HTERT RPE-1 (cell line): ENCODE measurements around the gene ATP8A2.
"Not testable (repeated sequence)": the region's sequence is repeated elsewhere in the genome, so short reads cannot be mapped to it uniquely, and the experiment has no call there.

Experiments
- in situ Hi-C: fragments of 300-500 bp; cut with MboI; formaldehyde crosslinking; loops from 4 replicates; pipeline ENCODE4 v1.14.3; 2020; ENCODE audit warnings: low sequenced_read_pairs

ATP8A2 gene

DNA sequence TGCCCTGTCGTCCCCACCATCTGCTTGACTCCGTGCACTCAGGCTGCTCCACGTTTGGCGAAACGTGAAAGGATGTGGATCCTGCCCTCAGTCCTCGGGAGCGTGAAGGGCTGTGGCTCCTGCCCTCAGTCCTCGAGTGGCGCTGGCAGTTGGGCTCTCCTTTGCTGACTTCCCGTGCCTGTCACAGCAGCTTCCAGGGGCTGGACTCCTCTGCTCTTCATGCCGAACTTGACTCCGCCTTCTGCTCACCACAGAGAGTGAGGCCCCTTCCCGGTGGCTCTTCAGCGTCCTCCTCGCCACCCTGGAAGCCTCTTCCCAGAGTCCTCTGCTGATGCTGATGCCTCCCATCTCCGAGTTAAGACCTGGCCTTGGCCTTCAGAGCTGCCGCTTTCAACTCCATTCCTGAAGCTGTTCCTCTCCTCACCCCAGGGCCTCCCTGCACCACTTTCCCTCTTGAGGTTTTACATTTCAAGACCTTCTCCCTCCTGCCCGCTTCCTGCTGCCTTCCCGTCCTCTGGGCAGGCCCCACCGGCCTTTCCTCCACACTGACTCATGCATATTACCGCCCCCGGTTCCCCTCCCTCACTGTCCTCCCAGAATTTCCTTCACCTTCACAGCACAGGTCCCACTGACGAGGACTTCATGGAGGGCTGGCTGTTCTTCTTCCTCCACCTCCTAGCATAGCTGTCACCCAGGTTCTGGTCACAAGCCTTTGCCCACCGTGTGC, 568.4 kb downstream of the ATP8A2 start:
- in situ Hi-C loops = no loop called here

DNA sequence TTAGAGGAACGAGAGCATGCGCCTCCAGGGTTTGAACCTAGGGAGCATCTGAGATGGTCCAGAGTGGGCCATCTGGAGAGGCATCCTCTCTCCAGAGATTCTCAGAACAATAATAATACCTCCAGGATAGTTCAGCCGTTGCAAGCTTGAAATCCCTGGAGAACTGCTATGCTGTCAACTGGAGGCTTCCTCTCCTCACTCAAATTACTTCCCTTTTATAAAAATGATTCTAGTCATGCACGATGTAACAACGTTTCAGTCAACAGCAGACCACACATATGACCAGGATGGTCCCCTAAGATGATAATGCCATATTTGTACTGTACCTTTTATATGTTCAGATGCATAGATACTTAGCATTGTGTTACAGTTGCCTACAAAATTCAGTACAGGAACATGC, 571.3 kb downstream of the ATP8A2 start:
- in situ Hi-C loops = no loop called here

DNA sequence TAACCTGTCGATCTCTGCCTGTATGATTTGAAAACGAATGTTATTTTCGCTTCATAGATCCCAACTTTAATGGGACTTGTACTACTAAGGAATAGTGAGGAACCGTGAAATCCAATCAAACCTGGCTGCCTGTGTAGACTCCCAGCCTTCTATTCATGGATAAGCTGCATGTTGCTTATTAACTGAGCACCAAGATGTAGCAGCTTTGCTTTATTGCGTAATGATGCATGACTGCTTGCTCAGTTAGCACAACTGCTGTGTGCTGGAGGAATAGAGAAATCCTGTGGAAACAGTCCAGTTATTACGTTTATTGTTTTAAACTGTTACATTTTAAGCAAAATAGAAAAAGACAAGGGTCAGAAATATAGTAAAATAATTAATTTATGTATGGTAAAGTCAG, 571.9 kb downstream of the ATP8A2 start:
- in situ Hi-C loops = no loop called here

DNA sequence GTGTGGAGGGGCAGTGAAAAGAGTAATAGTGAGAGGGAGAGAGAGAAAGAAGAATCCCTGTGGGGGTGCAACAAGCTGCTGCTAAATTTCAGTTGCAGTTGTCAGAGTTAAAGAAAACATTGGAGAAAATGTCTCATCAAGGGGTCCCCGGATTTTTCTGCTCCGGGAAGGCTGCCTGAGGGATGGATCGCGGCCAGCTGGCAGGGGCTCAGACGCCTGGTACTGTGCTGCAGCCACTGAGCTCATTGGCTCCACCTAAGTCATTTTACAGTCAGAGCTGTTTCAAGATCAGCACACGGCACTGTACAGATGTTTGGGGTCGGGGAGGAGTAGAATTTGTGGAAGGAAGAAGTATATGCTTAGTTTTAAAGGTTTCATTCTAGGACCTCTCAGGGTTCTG, 573.8 kb downstream of the ATP8A2 start:
- in situ Hi-C loops = no loop called here

DNA sequence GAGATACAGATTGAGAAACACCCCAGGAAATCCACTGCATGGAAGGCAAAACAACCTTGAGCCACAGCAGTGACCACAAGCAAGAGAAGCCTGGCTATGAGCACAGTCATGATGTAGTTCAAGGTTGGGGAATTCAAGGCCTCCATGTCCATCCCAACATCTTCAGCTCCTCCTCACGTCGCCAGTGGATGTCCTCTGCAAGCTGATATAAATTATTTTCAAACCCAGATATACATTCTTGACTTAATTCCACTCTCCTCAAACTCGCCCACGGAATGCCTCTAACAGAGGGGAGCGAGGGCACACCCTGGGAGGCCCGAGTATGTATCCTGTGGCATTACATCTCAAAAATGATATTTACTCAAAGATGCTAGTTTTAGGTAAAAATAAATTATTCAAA, 574.5 kb downstream of the ATP8A2 start:
- in situ Hi-C loops = no loop called here

DNA sequence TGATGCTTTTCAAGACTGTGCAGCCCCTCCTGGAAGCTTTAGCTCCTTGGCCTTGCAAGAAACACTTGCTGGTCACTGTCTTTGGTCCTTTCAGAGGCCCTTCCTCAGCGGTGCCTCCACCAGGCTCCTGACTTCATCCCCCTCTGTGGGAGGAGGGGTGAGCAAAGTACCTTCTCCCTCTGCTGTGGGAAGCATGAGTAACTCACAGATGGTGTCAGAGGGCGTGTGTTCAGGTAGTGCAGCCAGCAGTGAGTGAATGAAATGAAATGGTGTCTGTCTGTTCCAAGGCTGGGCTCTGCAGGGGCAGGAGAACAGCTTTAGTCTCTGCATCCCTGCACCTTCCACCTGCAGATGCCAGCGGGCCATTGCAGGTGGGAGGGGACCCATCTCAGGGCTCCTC, 577.1 kb downstream of the ATP8A2 start:
- in situ Hi-C loops = no loop called here

DNA sequence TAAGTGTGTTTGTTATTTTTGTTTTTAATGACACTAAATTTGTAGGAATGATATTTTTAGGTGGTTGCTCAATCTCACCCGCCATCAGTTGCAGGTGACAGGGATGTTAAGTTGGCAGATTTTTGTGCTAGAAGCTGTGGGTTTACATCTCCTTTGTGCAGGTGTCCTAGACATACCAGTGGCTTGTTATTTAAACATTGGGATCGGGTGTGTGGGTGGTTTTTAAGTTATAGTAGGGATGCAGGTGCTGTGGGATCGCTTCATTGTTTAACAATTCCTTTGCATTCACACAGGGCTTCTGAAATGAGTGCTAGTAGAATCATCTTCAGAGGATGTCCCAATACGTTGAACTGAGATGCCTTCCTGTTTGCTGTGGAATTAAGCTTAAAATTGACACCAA, 580.1 kb downstream of the ATP8A2 start:
- in situ Hi-C loops = no loop called here

DNA sequence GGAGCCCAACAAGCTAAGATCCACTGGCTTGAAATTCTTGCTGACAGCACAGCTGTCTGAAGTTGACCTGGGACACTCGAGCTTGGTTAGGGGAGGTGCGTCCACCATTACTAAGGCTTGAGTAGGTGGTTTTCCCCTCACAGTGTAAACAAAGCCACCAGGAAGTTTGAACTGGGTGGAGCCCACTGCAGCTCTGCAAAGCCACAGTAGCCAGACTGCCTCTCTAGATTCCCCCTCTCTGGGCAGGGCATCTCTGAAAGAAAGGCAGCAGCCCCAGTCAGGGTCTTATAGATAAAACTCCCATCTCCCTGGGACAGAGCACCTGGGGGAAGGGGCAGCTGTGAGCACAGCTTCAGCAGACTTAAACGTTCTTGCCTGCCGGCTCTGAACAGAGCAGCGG, 582.3 kb downstream of the ATP8A2 start:
- in situ Hi-C loops = not testable (repeated sequence)

DNA sequence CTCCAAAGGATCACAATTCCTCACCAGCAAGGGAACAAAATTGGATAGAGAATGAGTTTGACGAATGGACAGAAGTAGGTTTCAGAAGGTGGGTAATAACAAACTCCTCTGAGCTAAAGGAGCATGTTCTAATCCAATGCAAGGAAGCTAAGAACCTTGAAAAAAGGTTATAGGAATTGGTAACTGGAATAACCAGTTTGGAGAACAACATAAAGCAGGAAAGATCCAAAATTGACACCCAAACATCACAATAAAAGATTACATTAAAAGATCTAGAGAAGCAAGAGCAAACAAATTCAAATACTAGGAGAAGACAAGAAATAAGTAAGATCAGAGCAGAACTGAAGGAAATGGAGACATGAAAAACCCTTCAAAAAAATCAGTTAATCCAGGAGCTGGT, 583.2 kb downstream of the ATP8A2 start:
- in situ Hi-C loops = not testable (repeated sequence)

DNA sequence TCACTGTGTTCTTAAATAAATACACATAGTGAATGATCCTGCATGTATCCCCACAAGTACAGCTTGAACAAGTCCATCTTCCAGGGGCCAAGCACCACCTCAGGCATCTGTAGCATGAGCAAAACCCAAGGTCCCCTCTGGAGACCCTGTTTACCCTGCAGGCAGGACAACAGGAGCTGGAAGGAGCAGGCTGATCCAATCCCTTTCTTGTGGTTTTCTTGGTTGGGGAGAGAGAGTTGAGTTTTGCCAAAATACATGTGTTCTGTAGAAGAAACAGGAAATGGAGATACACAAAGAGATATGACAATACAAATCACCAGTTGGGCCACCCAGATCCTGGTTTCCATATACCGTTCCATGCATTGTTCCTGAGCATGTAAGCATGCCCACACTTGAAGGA, 587.2 kb downstream of the ATP8A2 start:
- in situ Hi-C loops = no loop called here

DNA sequence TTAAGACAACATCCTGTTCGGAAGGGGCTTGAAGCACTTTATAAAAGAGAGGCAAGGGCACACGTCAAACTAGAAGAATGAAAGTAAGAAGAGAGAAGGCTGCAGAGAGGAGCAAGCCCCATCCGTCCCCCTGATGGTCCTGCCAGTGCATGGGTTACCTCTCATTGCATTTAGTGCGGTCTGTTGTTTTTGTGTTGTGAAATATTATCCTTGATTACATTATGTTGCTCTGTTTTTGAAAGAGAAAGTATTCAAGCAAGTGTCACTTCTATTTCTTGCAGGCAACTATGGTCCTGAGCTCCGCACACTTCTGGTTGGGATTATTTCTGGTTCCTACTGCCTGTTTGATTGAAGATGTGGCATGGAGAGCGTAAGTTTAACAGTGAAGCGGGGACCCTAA, 589.5 kb downstream of the ATP8A2 start:
- in situ Hi-C loops = no loop called here

DNA sequence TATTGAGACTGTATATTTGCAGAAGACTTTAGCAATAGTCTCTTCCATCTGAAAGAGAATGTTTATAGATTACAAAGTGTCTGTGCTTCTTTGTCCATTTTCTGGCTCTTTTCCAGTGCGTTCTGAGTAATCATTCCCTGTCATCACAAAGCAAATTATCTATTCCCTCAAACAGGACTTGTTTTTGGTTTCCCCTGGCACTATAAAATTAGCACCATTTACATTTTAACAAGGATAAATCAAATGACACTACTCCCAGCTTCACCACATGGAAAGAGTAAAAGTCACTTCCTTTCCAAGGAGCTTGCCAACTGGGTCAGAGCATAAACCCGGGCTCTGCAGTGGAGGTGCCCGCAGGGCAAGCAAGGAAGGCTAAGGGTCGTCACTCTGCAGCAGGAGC, 591.9 kb downstream of the ATP8A2 start:
- in situ Hi-C loops = no loop called here

DNA sequence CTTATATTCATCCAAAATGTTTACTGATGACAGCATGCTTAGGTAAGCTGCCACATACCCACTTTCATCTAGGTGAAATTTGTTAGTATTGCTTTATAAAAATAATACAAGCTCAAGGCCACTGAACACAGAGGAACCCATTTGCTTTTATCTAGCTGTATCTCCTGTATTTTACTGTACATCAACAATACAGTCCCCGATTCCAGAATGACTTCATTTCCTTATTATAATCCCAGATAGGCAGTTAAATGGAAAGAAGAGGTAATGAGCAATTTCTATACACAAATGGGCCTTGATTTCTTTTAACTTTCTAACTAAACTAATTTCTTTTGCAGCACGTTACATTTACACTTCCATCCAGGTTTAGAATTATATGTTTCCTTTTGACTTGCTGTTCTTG, 593.8 kb downstream of the ATP8A2 start:
- in situ Hi-C loops = no loop called here

DNA sequence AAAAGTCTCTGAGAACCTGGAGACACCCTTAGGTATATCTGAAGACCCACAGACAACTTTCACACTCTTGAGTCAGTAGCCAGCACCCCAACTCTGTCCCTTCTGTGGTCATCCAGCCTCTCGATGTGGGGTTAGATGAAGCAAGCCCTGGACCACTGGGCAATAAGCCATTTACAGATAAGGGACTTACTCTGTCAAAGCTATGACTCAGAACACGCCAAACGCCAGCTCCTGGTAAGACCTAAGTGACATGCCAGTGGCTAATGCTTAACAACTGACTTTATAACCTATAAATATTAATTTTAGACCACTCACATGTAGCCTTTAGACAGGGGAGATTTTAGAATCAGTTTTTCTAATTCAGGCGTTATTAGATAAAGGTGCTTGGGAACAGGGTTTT, 594.3 kb downstream of the ATP8A2 start:
- in situ Hi-C loops = no loop called here

DNA sequence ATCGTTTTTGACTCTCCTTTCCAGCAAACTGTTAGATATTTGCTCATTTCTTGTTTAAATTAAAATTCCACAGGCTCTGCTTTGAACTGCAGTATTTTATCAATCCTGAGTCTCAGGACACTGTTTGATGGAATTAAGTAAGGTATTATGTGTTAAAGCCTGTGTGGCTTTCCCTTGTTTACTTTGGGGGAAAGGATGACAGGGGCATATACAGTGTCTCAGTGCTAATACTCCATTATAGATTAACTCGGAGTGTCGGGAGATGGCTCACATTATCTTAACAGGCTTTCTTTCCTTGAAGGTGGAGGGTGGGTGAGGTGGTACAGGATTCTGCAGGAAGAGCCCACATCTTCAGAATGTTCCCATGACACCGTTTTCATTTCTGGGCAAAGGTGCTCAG, 595.4 kb downstream of the ATP8A2 start:
- in situ Hi-C loops = no loop called here

DNA sequence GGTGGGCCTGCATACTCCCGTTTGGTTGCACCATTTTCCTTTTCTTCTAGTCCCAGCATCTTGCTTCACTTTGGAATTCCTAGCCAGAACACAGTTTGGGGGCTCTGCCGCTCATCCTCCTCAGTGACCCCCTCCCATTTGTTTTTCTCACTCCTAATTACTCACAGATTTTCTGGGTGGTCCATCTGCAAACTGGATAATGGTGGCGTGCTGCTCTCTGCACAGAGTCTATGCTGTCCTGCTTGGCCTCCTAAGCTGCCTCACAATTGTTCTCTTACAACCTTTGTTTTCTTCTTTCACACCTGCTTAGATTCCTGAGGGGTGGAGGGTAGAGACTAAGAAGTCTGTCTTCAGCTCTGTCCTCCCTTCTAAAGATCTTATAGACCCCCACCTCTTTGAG, 599.3 kb downstream of the ATP8A2 start:
- in situ Hi-C loops = no loop called here

DNA sequence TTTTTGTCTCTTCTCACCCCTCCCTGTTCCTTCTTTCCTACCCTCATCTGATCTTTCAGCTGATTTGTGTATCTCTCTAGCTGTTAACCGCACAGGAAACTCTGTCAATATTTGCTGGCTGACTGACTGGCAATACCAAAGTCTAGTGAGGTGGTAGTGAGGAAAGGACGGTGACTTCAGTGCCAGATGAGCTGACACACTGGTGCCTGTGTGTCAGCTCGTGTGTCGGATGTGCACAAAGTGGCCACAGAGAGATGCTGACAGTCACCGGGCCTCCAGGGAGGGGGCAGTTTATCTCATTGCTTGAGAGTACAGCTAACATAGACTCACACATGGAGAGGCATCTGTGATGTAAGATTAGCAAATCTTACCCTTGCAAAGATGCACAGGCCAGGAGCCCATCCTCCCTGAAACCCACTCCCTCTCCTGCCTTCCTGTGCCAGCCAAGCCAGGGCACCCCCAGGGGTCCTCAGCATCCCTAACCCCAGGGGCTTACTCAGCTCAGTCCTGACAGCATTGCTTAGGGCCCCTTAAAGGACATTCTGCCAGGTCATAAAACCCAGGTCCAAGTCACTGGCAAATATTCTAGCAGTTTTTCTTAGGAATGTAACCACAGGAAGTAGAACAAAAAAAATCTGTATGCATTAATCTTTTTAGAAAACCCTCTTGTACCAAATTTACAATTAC, 599.8 kb downstream of the ATP8A2 start:
- in situ Hi-C loops = no loop called here

DNA sequence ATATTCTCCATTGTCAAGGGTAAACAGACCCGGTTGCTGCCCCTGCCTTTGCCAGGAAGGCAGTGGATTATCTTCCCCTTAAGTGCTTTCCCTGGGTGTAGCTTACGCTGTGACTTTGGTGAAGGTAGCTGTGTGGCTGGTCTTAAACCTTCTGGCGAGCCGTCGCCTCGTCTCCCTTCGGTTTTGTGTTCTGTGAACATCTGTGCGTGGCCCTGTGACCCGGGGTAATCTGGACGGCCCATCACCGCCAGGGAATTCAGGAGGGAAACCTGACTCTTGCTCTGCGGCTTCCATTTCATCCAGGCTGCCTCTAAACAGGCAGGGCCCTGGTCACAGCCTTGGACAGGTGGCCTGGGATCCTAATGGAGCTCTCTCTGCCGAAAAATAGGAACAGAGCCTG, 601.3 kb downstream of the ATP8A2 start:
- in situ Hi-C loops = no loop called here

DNA sequence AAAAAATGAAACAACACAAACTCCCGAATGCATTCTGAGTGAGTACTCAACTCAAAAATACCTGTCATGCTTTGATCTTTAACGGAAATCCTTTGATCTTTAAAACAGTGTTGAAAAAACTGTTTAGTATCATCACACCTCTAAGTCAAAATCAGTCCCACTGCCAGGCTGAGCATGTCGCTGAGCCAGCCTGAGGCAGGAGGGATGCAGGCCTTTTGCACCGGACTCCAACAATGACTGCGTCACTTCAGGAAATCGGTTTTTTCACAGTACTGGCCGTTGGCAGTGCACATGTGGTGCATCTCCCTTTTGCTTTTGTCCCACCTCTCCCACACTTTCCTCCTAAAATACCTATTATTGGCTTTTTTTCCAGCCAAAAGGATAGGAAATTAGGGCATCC, 601.8 kb downstream of the ATP8A2 start:
- in situ Hi-C loops = no loop called here

DNA sequence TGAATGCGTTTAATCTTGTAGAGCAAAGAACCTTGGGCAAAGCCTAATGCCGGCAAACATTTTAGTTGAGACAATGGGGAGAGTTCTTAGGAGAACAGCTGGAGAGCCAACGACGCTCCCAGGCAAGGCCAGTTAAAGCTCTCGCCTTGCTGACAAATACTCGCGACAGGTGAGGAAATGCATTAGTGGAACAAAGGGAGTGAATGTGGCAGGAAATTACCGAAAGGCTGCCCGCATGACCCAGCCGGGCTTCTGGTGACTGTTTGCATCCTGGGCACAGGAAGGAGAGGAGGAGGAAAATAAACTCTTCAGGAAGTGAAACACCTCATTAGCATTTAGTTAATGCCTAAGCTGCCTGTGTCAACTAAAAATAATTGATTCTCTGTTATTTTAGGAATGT, 605.4 kb downstream of the ATP8A2 start:
- in situ Hi-C loops = no loop called here

DNA sequence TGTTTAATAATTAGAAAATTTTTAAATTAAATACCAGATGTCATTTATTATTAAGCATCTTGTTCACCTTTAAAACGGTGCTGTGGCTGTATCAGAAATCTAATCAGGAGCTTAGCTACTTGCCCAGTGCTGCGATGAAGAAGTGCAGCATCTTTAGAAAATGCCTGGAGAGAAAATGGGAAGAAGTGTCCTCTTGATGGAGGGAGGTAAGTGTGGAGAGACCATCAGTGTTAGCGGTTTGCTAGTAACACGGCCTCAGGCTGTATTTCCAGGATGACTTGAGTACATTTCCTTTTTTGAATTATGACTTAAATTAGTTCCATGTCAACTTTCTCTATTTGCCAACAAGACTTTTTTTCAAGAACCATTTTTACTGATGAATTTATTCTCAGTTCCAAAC, 605.9 kb downstream of the ATP8A2 start:
- in situ Hi-C loops = no loop called here

DNA sequence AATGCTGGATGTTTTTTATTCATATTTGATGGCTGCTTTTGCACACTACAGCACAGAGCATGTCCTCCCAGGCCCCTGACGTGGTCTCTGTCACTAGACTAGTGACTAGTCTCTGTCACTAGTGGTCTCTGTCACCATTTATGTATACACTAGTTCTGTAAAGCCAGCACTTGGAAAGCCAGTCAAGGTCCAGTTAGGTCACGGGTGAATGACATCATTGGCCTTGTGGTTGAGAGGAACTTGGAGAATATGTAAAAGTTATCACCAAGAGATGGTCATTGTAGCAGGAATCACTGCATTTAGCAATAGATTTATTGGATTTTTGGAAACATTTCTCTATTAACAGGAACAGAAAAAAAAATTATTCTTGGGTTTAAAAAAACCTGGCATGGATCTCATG, 607.2 kb downstream of the ATP8A2 start:
- in situ Hi-C loops = no loop called here

DNA sequence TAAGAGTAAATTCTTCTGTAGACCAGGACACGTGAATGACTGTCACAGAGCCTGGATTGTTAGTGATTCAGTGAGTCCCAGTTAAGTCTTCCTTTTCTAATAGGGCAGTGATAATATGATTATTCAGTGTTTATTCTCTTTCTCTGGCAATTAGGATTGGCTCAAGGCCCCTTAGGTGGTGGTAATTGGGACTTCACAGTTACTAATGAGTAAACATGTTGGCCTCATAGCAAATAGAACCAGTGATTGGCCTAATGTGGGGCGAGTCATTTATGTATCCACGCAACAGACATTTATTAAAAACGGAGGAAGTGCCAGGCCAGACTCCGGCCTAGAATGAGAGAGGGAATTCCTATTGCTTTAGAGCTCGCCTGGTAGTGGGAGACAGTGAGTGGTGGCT, 607.6 kb downstream of the ATP8A2 start:
- in situ Hi-C loops = no loop called here
